ENCODE results near the gene HTRA3.

Gene HTRA3

GRCh38 chr4:8270912-8271815, 1.6 kb downstream of the HTRA3 start:
- Histone ChIP-seq H3K4me3 (ENCODE audit: low read depth, low read length) (no peak overlapping the region), H3K4me1 (ENCODE audit: control insufficient read depth, insufficient read depth, low read length) (no peaks in the 10 kb centered on the region), H3K27ac (ENCODE audit: extremely low read depth, low read depth, low read length) (no peak overlapping the region), H3K36me3 (ENCODE audit: control insufficient read depth in 2 of 2, insufficient read depth in 1 of 2, low read length in 2 of 2) (no peaks in the 10 kb centered on the region), H3K9me3 (ENCODE audit: control insufficient read depth, insufficient read depth, low read depth, low read length) (no peaks in the 10 kb centered on the region)
- no peak for TF ChIP-seq ZNF121 (tag by site-specific recombination; IDR thresholded peaks at IDR 0.05)
- TF ChIP-seq ZNF791 (tag by site-specific recombination; IDR thresholded peaks at IDR 0.05): no peak
- TF ChIP-seq ZNF785 (tag by site-specific recombination; IDR thresholded peaks at IDR 0.05): no peak
- TF ChIP-seq ZNF830 (tag by site-specific recombination; IDR thresholded peaks at IDR 0.05; ENCODE audit: low read depth): no peak
- no peak for TF ChIP-seq ZBTB8A (tag by site-specific recombination; IDR thresholded peaks at IDR 0.05)
- TF ChIP-seq ZNF610 (tag by site-specific recombination; IDR thresholded peaks at IDR 0.05; ENCODE audit: borderline replicate concordance): no peak
- no peak for TF ChIP-seq ZFP69B (tag by site-specific recombination; IDR thresholded peaks at IDR 0.05)
- TF ChIP-seq YY2 (tag by site-specific recombination; IDR thresholded peaks at IDR 0.05): no peak
- TF ChIP-seq SP7 (tag by site-specific recombination; IDR thresholded peaks at IDR 0.05): no peak
- TF ChIP-seq YY1 (tag by site-specific recombination; IDR thresholded peaks at IDR 0.05): no peak
- TF ChIP-seq ZNF311 (tag by site-specific recombination; IDR thresholded peaks at IDR 0.05; ENCODE audit: borderline replicate concordance): no peak
- no peak for TF ChIP-seq ZNF707 (tag by site-specific recombination; IDR thresholded peaks at IDR 0.05)
- POLR2A ChIA-PET: no interaction called here
- CTCF ChIA-PET: interaction anchor here (1.4 kb wide), 1 partner anchor 23 kb away, joined by 4 read pairs; no protein-coding TSS in a partner anchor

DNA sequence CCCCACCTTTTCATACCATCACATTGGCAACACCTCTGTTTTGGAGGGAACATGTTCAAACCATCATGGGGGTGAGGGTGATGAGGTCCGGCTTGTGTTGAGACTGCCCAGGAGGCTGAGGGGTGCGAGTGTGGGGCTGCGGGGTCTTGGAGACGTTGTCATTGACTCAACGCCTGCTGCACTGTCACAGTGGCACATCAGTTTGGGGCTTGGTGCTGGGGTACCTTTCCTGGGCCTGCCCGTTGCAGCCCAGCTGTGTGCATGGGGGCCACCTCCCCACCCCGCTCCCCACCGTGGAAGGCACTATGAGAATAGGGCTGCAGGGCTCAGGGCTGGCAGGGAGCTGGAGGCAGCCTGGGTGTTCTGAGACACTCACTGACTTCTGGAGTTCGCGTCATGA, 2.3 kb downstream of the HTRA3 start:
- Histone ChIP-seq H3K9me3 (ENCODE audit: control insufficient read depth, insufficient read depth, low read depth, low read length) (no peaks in the 10 kb centered on the region), H3K27ac (ENCODE audit: extremely low read depth, low read depth, low read length) (no peak overlapping the region), H3K4me3 (ENCODE audit: low read depth, low read length) (no peak overlapping the region), H3K4me1 (ENCODE audit: control insufficient read depth, insufficient read depth, low read length) (no peaks in the 10 kb centered on the region), H3K36me3 (ENCODE audit: control insufficient read depth in 2 of 2, insufficient read depth in 1 of 2, low read length in 2 of 2) (no peaks in the 10 kb centered on the region)
- CTCF ChIA-PET: interaction anchor here (1.4 kb wide), 1 partner anchor 22 kb away, joined by 4 read pairs; no protein-coding TSS in a partner anchor
- TF ChIP-seq ZNF555 (tag by site-specific recombination; conservative IDR thresholded peaks at IDR 0.05) (no peak), GLI4 (tag by site-specific recombination; IDR thresholded peaks at IDR 0.05) (no peak), ZFHX2 (tag by site-specific recombination; conservative IDR thresholded peaks at IDR 0.05) (no peak), FEZF1 (tag by site-specific recombination; IDR thresholded peaks at IDR 0.05) (no peak), ZNF704 (tag by site-specific recombination; IDR thresholded peaks at IDR 0.05) (no peak), ZNF707 (tag by site-specific recombination; IDR thresholded peaks at IDR 0.05) (no peak), TRIM28 (IDR thresholded peaks at IDR 0.05; ENCODE audit: borderline replicate concordance, low read length) (no peak), ZFP41 (tag by site-specific recombination; IDR thresholded peaks at IDR 0.05; ENCODE audit: borderline replicate concordance) (no peak), ZNF112 (tag by site-specific recombination; IDR thresholded peaks at IDR 0.05) (no peak), ZNF558 (tag by site-specific recombination; IDR thresholded peaks at IDR 0.05) (no peak)
- TF ChIP-seq, protein P1, sequence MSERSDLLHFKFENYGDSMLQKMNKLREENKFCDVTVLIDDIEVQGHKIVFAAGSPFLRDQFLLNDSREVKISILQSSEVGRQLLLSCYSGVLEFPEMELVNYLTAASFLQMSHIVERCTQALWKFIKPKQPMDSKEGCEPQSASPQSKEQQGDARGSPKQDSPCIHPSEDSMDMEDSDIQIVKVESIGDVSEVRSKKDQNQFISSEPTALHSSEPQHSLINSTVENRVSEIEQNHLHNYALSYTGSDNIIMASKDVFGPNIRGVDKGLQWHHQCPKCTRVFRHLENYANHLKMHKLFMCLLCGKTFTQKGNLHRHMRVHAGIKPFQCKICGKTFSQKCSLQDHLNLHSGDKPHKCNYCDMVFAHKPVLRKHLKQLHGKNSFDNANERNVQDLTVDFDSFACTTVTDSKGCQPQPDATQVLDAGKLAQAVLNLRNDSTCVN (tag by site-specific recombination; optimal IDR thresholded peaks at IDR 0.05): no peak
- TF ChIP-seq, protein P2, sequence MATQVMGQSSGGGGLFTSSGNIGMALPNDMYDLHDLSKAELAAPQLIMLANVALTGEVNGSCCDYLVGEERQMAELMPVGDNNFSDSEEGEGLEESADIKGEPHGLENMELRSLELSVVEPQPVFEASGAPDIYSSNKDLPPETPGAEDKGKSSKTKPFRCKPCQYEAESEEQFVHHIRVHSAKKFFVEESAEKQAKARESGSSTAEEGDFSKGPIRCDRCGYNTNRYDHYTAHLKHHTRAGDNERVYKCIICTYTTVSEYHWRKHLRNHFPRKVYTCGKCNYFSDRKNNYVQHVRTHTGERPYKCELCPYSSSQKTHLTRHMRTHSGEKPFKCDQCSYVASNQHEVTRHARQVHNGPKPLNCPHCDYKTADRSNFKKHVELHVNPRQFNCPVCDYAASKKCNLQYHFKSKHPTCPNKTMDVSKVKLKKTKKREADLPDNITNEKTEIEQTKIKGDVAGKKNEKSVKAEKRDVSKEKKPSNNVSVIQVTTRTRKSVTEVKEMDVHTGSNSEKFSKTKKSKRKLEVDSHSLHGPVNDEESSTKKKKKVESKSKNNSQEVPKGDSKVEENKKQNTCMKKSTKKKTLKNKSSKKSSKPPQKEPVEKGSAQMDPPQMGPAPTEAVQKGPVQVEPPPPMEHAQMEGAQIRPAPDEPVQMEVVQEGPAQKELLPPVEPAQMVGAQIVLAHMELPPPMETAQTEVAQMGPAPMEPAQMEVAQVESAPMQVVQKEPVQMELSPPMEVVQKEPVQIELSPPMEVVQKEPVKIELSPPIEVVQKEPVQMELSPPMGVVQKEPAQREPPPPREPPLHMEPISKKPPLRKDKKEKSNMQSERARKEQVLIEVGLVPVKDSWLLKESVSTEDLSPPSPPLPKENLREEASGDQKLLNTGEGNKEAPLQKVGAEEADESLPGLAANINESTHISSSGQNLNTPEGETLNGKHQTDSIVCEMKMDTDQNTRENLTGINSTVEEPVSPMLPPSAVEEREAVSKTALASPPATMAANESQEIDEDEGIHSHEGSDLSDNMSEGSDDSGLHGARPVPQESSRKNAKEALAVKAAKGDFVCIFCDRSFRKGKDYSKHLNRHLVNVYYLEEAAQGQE (tag by site-specific recombination; IDR thresholded peaks at IDR 0.05): no peak
- TF ChIP-seq, protein P3, sequence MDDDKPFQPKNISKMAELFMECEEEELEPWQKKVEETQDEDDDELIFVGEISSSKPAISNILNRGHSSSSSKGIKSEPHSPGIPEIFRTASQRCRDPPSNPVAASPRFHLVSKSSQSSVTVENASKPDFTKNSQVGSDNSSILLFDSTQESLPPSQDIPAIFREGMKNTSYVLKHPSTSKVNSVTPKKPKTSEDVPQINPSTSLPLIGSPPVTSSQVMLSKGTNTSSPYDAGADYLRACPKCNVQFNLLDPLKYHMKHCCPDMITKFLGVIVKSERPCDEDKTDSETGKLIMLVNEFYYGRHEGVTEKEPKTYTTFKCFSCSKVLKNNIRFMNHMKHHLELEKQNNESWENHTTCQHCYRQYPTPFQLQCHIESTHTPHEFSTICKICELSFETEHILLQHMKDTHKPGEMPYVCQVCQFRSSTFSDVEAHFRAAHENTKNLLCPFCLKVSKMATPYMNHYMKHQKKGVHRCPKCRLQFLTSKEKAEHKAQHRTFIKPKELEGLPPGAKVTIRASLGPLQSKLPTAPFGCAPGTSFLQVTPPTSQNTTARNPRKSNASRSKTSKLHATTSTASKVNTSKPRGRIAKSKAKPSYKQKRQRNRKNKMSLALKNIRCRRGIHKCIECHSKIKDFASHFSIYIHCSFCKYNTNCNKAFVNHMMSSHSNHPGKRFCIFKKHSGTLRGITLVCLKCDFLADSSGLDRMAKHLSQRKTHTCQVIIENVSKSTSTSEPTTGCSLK (tag by site-specific recombination; IDR thresholded peaks at IDR 0.05): no peak
- TF ChIP-seq, protein P4, sequence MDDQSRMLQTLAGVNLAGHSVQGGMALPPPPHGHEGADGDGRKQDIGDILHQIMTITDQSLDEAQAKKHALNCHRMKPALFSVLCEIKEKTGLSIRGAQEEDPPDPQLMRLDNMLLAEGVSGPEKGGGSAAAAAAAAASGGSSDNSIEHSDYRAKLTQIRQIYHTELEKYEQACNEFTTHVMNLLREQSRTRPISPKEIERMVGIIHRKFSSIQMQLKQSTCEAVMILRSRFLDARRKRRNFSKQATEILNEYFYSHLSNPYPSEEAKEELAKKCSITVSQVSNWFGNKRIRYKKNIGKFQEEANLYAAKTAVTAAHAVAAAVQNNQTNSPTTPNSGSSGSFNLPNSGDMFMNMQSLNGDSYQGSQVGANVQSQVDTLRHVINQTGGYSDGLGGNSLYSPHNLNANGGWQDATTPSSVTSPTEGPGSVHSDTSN (CRISPR knock-in tag; IDR thresholded peaks at IDR 0.05): no peak
- POLR2A ChIA-PET: no interaction called here

Measured in HEK293 (cell line).